ENCODE measurements around the gene RABGAP1L.
"Not testable (repeated sequence)": the region's sequence is repeated elsewhere in the genome, so short reads cannot be mapped to it uniquely, and the experiment has no call there.

Gene RABGAP1L

DNA sequence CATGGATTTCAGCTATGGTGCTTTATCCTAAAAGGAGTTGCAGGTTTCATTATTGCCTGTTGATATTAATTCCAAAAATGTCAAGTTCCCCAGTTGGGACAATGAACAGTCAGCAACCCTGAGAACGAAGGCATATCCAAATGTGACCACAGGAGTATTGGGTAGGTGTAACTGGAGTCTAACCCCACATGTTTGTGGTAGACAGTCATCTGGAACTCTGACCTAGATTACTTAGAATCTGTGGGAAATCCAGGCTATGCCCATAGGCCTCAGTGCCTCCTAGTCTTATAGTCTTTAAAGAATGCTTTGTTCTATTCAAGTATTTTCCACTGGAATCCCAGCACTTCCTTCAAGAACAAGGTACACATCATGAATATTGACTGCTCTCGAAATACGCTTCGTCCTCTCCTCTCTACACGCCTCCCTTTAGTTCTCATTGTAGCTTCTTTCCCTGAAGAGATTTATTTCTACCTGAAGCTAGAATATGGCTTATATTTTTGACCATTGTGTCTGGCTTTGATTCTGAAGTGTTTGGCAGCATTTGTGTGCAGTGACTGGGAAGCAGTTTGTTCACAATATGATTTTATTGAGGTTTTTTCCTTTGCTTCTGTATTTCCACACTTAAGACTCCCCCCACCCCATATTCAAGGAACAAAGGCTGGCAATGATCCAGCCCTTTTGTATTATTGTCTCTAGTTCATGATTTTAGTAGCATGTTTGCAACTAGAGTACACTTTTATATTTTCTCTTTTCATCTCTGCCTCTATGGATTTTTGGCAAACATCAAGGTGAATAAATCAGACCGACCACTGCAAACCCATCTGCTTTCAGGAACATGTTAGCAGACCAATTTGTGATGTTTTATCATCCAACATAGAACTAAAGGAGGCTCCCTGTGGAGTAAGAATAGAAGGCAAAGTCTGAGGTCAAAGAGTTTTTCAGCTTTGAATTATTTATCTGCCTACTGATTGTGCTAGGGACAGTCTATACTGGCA, 467.0 kb downstream of the RABGAP1L start:
- DNase-seq (ENCODE audit: low read depth): peak; percentile 67
- in situ Hi-C loops (cut with HindIII; ENCODE audit: low sequenced_read_pairs): no loop called here
- no peak overlapping the region for H3K4me3 ChIP-seq (ENCODE audit: low read depth, low read length)
- TF ChIP-seq, protein P1, sequence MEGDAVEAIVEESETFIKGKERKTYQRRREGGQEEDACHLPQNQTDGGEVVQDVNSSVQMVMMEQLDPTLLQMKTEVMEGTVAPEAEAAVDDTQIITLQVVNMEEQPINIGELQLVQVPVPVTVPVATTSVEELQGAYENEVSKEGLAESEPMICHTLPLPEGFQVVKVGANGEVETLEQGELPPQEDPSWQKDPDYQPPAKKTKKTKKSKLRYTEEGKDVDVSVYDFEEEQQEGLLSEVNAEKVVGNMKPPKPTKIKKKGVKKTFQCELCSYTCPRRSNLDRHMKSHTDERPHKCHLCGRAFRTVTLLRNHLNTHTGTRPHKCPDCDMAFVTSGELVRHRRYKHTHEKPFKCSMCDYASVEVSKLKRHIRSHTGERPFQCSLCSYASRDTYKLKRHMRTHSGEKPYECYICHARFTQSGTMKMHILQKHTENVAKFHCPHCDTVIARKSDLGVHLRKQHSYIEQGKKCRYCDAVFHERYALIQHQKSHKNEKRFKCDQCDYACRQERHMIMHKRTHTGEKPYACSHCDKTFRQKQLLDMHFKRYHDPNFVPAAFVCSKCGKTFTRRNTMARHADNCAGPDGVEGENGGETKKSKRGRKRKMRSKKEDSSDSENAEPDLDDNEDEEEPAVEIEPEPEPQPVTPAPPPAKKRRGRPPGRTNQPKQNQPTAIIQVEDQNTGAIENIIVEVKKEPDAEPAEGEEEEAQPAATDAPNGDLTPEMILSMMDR (IDR thresholded peaks at IDR 0.05; ENCODE audit: low read depth, low read length, missing control alignments): no peak

DNA sequence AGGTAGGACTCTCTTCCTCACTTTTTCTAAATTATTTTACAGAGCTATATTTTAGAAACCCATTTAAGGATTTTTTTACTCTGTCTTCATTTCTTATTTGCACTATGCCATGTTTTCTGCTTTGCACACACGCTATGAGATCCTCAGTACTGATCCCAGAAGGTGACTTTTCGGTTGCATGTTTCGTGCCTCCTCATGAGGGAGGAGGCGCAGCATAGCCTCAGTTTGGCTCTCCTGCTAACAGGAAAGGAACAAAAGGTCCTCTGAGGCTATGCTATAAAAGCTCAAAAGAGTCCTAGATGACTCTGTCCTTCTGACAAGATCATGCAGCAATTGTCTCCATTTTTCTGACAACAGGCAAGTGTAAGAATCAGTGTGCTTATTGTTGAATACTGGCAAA, 478.2 kb downstream of the RABGAP1L start:
- TF ChIP-seq, protein P1 (IDR thresholded peaks at IDR 0.05; ENCODE audit: low read depth, low read length, missing control alignments): no peak

DNA sequence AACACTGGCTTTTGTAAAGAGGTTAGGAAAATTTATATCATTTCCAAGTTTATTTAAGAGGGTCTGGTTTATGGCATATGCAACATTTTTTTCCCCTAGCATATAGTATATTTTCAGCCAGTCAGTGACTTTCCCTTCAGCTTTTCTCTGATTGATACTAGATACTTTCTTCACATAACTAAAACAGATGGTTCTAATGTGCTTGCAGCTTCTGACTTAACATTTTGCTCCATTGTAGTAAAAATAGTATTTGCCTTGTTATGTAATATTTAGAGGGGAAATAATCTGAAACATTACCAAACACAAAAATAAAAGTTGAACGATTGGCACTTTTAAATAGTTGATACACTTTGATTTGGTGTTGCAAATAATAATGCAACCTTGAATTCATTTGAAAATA, 480.1 kb downstream of the RABGAP1L start:
- TF ChIP-seq, protein P1 (IDR thresholded peaks at IDR 0.05; ENCODE audit: low read depth, low read length, missing control alignments): no peak
- in situ Hi-C loops (cut with HindIII; ENCODE audit: low sequenced_read_pairs): no loop called here

More for the DNA sequence above, 478.2 kb downstream of the RABGAP1L start:
- no peak for DNase-seq (ENCODE audit: low read depth)
- in situ Hi-C loops (cut with HindIII; ENCODE audit: low sequenced_read_pairs): no loop called here
- H3K4me3 ChIP-seq (ENCODE audit: low read depth, low read length): no peak overlapping the region

DNA sequence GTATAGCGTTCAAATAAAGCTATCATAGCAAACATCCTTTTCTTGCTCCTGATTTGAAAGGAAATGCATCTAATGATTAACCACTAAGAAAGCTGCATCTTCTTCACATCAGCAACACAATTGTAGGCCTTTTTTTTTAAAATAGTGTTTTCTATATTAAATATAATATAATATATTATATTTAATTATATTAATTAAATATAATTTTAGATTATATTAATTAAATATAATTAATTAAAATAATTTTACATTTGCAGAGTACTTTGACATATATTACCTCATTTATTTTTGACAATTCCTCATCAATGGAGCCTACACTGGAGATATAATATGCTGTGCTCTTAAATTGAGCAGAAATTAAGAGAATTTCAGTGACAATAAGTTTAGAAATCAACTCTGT, 481.5 kb downstream of the RABGAP1L start:
- TF ChIP-seq, protein P1 (IDR thresholded peaks at IDR 0.05; ENCODE audit: low read depth, low read length, missing control alignments): no peak

More for the DNA sequence above, 480.1 kb downstream of the RABGAP1L start:
- no peak overlapping the region for H3K4me3 ChIP-seq (ENCODE audit: low read depth, low read length)
- no peak for DNase-seq (ENCODE audit: low read depth)

DNA sequence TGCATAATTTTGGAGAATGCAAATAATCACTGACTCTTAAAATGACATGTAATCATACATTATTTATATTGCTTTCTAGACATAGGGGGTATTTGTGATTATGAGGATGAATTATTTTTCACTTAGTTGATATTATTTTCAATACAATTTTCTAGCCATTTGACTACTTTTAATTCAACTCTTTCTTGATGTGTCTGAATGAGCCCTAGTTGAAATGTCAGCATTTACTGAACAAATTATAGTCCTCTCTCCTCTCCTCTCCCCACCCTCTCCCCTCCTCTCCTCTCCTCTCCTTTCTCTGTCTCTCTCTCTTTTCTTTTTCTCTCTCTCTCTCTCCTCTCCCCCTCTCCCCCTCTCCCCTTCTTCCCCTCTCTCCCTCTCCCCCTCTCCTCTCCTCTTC, 483.1 kb downstream of the RABGAP1L start:
- in situ Hi-C loops (cut with HindIII; ENCODE audit: low sequenced_read_pairs): no loop called here
- TF ChIP-seq, protein P1 (IDR thresholded peaks at IDR 0.05; ENCODE audit: low read depth, low read length, missing control alignments): no peak
- DNase-seq (ENCODE audit: low read depth): no peak
- no peak overlapping the region for H3K4me3 ChIP-seq (ENCODE audit: low read depth, low read length)

More for the DNA sequence above, 481.5 kb downstream of the RABGAP1L start:
- no peak for DNase-seq (ENCODE audit: low read depth)
- in situ Hi-C loops (cut with HindIII; ENCODE audit: low sequenced_read_pairs): no loop called here
- H3K4me3 ChIP-seq (ENCODE audit: low read depth, low read length): no peak overlapping the region

DNA sequence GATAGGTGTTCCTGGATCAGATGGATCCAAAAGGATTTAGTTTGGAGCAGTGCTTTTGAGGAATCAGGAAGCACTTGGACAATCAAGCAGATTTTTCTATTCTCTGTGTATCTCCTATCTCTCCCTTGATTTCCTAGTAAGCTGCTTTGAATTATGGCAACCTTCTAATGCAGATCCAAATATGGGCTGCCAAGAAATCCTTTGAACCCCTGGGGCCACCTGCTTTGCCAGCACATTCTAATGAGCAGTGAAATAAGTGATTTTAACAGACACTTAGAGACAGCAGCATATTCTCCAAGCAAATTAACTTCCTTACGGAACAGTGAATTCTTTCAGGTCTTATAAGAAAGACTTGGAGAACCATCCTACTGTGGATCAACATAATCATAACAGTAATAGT, 483.9 kb downstream of the RABGAP1L start:
- TF ChIP-seq, protein P1 (IDR thresholded peaks at IDR 0.05; ENCODE audit: low read depth, low read length, missing control alignments): no peak
- in situ Hi-C loops (cut with HindIII; ENCODE audit: low sequenced_read_pairs): no loop called here
- no peak for DNase-seq (ENCODE audit: low read depth)
- no peak overlapping the region for H3K4me3 ChIP-seq (ENCODE audit: low read depth, low read length)

DNA sequence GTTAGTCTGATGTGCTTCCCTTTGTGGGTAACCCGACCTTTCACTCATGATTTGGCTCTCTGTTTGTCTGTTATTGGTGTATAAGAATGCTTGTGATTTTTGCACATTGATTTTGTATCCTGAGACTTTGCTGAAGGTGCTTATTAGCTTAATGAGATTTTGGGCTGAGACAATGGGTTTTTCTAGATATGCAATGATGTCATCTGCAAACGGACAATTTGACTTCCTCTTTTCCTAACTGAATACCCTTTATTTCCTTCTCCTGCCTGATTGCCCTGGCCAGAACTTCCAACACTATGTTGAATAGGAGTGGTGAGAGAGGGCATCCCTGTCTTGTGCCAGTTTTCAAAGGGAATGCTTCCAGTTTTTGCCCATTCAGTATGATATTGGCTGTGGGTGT, 490.3 kb downstream of the RABGAP1L start:
- in situ Hi-C loops (cut with HindIII; ENCODE audit: low sequenced_read_pairs); H3K4me3 ChIP-seq (ENCODE audit: low read depth, low read length); DNase-seq (ENCODE audit: low read depth): not testable (repeated sequence)
